ENCODE data around the gene C20orf144.

Gene C20orf144

DNA sequence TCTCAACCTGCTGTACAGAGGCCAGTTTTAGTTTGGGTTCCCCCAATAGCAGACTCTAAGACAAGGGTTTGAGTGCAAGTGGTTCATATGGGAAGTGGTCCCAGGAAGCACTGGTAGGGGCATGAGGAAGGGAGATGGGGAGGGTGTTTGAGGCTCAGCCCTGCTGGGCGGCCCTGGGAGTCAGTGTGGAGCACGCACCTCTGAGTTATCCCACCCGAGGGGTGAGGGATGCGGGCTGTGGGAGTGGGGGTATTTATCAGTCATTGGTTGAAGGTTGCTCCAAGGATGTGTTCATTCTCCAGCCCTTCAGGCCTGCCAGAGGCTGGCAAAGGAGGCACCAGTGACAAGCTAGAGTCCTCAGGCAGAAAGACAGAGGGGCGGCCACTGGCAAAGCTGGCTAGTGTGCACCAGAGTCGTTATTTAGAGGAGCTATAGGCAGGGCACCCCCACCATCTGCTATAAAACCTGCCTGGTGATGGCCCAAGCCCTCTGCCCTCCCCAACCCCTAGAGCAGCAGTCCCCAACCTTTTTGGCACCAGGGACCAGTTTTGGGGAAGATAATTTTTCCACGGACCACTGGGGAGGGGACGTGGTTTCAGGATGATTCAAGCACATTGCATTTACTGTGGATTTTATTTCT lies 41.5 kb downstream of the C20orf144 start:
- ATAC-seq = no peak
- Mint-ChIP-seq H3K4me1 (no peaks in the 10 kb centered on the region), H3K36me3 (peaks cover 7% of the 10 kb centered on the region), H3K4me3 (no peak overlapping the region), H3K27ac (no peak overlapping the region), H3K27me3 (no peaks in the 10 kb centered on the region), H3K9me3 (no peaks in the 10 kb centered on the region)

DNA sequence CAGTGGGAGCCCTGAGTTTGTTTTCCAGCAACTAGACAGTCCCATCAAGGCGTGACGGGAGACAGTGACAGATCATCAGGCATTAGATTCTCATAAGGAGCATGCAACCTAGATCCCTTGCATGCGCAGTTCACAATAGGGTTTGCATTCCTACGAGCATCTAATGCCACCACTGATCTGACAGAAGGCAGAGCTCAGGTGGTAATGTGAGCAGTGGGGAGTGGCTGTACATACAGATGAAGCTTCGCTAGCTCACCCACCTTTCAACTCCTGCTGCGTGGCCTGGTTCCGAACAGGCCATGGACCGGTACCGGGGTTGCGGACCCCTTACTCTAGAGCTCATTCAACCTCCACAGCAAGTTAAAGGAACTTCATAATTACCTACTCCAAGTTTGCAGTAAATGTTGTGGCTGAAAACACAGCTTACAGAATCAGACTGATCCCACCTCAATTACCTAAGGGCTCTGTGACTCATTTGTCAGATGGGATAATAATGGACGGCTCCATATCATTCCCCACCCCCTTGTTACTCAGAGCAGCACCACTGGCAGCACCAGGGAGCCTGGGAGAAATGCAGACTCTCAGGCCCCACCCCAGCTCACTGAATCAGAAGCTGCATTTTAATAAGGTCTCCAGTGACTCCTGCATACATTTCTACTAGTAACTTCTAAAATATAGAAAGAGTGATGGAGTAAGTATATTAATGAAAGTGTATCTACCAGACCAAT lies 42.2 kb downstream of the C20orf144 start:
- peaks cover 2% of the 10 kb centered on the region for H3K4me1 Mint-ChIP-seq
- H3K27ac Mint-ChIP-seq = no peak overlapping the region
- no peak overlapping the region for H3K4me3 Mint-ChIP-seq
- H3K27me3 Mint-ChIP-seq = no peaks in the 10 kb centered on the region
- H3K9me3 Mint-ChIP-seq = no peaks in the 10 kb centered on the region
- peaks cover 7% of the 10 kb centered on the region for H3K36me3 Mint-ChIP-seq
- ATAC-seq = no peak

DNA sequence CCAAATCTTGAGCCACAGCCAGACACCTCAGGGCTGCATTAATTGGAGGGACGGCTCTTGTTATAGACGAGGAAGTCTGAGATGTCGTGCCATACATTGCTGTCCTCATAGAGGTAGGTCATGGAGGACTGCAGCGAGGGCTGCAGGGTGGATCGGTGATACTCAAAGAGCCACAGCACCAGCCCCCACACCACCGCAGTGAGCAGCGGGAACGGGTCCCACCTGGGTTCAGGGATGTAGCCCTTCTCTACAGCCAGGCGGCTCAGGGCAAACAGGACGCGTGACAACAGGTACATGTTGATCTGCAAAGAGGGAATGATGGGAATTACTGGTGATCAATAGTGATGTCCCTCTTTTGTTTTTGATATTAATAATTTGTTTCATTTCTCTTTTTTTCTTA lies 45.5 kb downstream of the C20orf144 start:
- Mint-ChIP-seq H3K27me3 (no peaks in the 10 kb centered on the region), H3K27ac (no peak overlapping the region), H3K4me1 (peaks cover 20% of the 10 kb centered on the region), H3K36me3 (peaks cover 35% of the 10 kb centered on the region), H3K9me3 (peaks cover 3% of the 10 kb centered on the region), H3K4me3 (no peak overlapping the region)
- no peak for ATAC-seq

DNA sequence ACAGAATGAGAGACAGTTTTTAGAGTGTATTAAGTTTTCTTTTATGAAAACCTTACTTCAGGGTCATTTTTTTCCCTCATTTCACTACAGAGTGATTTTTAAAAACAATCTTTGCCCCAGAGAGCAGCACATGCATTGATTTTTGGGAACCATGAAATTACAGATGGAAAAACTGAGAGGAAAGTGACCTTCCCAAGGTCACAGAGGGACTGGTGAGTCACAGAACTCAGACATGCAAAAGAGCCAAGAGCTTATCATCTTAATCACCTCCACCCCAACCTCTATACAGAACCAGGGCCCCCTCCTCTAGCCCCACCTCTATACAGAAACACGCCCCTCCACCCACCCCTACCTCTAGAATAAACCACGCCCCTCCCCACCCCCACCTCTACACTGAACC lies 47.3 kb downstream of the C20orf144 start:
- H3K36me3 Mint-ChIP-seq = peaks cover 50% of the 10 kb centered on the region
- no peak for ATAC-seq
- H3K27me3 Mint-ChIP-seq = no peaks in the 10 kb centered on the region
- peaks cover 3% of the 10 kb centered on the region for H3K9me3 Mint-ChIP-seq
- H3K4me3 Mint-ChIP-seq = no peak overlapping the region
- H3K27ac Mint-ChIP-seq = peak overlapping the region; percentile 57
- H3K4me1 Mint-ChIP-seq = peaks cover 20% of the 10 kb centered on the region

DNA sequence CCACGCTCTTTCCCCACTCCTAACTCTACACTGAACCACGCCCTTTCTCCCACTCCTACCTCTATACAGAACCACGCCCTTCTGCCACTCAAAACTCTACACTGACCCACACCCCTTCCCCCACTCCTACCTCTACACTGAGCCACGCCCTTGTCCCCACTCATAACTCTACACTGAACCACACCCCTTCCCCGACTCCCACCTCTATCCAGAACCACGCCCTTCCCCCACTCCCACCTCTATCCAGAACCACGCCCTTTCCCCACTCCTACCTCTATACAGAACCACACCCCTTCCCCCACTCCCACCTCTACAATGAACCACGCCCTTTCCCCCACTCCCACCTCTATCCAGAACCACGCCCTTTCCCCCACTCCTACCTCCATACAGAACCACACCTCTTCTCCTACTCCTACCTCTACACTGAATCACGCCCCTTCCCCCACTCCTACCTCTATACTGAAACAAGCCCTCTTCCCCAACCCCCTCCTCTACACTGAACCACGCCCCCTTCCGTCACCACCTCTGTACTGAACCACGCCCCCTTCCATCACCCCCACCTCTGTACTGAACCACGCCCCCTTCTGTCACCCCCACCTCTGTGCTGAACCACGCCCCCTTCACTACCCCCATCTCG lies 47.9 kb downstream of the C20orf144 start:
- H3K27ac Mint-ChIP-seq = peak overlapping the region; percentile 57
- no peak overlapping the region for H3K4me3 Mint-ChIP-seq
- peaks cover 20% of the 10 kb centered on the region for H3K4me1 Mint-ChIP-seq
- H3K9me3 Mint-ChIP-seq = peaks cover 3% of the 10 kb centered on the region
- no peak for ATAC-seq
- no peaks in the 10 kb centered on the region for H3K27me3 Mint-ChIP-seq
- H3K36me3 Mint-ChIP-seq = peaks cover 50% of the 10 kb centered on the region

DNA sequence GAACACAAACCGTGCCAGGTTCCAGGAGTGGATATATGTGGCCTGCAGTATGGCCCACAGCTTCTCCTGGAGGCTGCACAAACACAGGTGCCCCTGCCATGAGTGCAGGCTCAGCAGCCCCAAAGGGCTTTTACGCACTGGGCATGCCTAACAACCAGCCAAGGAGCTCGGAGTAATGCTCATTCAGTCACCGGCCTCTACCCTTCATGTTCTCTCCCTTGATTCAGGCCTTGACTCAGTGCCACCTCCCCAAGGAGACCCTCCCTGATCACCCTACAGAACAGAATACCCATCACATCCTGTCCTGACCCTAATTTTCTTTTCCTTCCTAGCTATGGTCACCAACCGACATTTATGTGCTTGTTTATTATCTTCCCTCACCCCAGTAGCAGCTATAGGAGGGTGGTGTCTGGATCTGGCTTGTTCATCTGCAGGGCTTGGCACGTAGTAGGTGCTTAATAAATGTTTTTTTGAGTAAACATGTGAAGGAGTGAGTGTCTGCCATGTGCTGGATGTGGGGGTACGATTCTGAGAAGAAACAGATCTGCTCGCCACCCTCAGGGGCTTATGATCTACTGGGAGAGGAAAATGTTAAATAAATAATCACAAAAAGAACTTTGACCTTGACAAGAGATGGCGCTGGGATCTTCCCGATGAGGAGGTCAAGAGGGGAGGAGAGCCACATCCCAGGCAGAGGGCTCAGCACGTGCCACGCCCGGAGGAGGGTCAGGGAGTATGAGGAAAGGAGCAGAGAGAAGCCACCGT lies 48.7 kb downstream of the C20orf144 start:
- peaks cover 50% of the 10 kb centered on the region for H3K36me3 Mint-ChIP-seq
- H3K4me3 Mint-ChIP-seq = no peak overlapping the region
- ATAC-seq = no peak
- H3K4me1 Mint-ChIP-seq = peaks cover 20% of the 10 kb centered on the region
- no peak overlapping the region for H3K27ac Mint-ChIP-seq
- peaks cover 3% of the 10 kb centered on the region for H3K9me3 Mint-ChIP-seq
- no peaks in the 10 kb centered on the region for H3K27me3 Mint-ChIP-seq

DNA sequence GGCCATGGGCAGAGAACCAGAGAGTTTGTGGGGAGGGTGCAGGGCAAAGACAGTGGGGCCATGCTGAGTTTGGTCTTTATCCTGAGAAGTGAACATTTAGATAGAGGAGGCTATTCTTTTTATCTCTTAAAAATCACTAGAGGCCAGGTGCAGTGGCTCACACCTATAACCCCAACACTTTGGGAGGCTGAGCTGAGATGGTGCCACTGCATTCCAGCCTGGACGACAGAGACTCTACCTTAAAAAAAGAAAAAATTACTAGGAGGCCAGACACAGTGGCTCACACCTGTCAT lies 49.3 kb downstream of the C20orf144 start:
- H3K36me3 Mint-ChIP-seq = peaks cover 56% of the 10 kb centered on the region
- no peak overlapping the region for H3K27ac Mint-ChIP-seq
- peaks cover 3% of the 10 kb centered on the region for H3K9me3 Mint-ChIP-seq
- H3K27me3 Mint-ChIP-seq = no peaks in the 10 kb centered on the region
- peaks cover 20% of the 10 kb centered on the region for H3K4me1 Mint-ChIP-seq
- no peak overlapping the region for H3K4me3 Mint-ChIP-seq
- ATAC-seq = no peak
